T-cell (primary cell): Measurements from ENCODE around the gene SMIM41. TPM values are rescaled to one million over a fixed set of nuclear protein-coding genes. Genes with fewer than 3 reads are reported as not detected.

Experiments
- ATAC-seq, 4 experiments: fragments of 200-7000 bp in 3 of 4; fragments of 150-1000 bp in 1 of 4; cut with Tn5 transposase; replicated peaks in 1 of 4; 1 replicate in 3 of 4; 2 replicates in 1 of 4; pipeline ENCODE4 v1.10.0; 2021; ENCODE audit warnings: moderate library complexity in 3 of 4, mild to moderate bottlenecking in 2 of 4, moderate number of reproducible peaks in 1 of 4
- CTCF ChIA-PET, 2 donors: fragments of 300-600 bp; sonication (Branson Sonifier 250); formaldehyde crosslinking; loops; one replicate each; lab custom pipeline; 2022; ENCODE audit warnings: antibody characterized with exemption in 2 of 2; lab: Charles Lee
- POLR2A ChIA-PET, 2 donors: fragments of 300-600 bp; sonication (Branson Sonifier 250); formaldehyde crosslinking; loops; one replicate each; lab custom pipeline; 2022; ENCODE audit warnings: antibody characterized with exemption in 2 of 2; lab: Charles Lee
- DNase-seq, 35 experiments: peaks; one replicate each; pipeline versions ENCODE4 v3.0.0 to v3.0.0-alpha.2; 2013 to 2023
- H3K27ac ChIP-seq: one replicate; pipeline ENCODE4 v1.5.1; 2013; ENCODE audit warnings: low read length
- H3K27me3 ChIP-seq, 2 experiments: replicated peaks in 1 of 2; 1 replicate in 1 of 2; 2 replicates in 1 of 2; pipeline versions ENCODE4 v1.6.1 to v1.7.0; 2013; ENCODE audit warnings: low read length in 1 of 2, mixed read lengths in 1 of 2; ENCODE audit not compliant: control insufficient read depth in 2 of 2, insufficient read depth in 2 of 2; ENCODE audit errors: extremely low read depth in 1 of 2
- H3K36me3 ChIP-seq, 2 donors: 1 replicate in 1 of 2; 2 replicates in 1 of 2; pipeline versions ENCODE4 v1.6.1 to v1.7.0; 2013; ENCODE audit warnings: low read length in 1 of 2; ENCODE audit not compliant: control insufficient read depth in 2 of 2, insufficient read depth in 1 of 2; ENCODE audit errors: extremely low read depth in 1 of 2
- H3K4me1 ChIP-seq, 2 experiments: 1 replicate in 1 of 2; 2 replicates in 1 of 2; pipeline versions ENCODE4 v1.6.1 to v1.7.0; 2013; ENCODE audit warnings: low read length in 2 of 2, mixed read lengths in 1 of 2; ENCODE audit not compliant: insufficient read depth in 2 of 2, control insufficient read depth in 1 of 2; ENCODE audit errors: extremely low read depth in 1 of 2
- H3K4me3 ChIP-seq, 2 donors: 1 replicate in 1 of 2; 2 replicates in 1 of 2; pipeline versions ENCODE4 v1.5.1 to v1.7.0; 2013; ENCODE audit warnings: mild to moderate bottlenecking in 2 of 2, low read length in 1 of 2, moderate library complexity in 1 of 2; ENCODE audit not compliant: control insufficient read depth in 1 of 2; ENCODE audit errors: extremely low read depth in 1 of 2
- H3K9me3 ChIP-seq: 2 replicates; pipeline ENCODE4 v1.7.0; 2013
- H3K27ac Mint-ChIP-seq, 2 donors: one replicate each; pipeline ENCODE4 v1.8.0; 2020 to 2021; ENCODE audit warnings: mild to moderate bottlenecking in 2 of 2, mixed read lengths in 2 of 2
- H3K27me3 Mint-ChIP-seq, 2 donors: one replicate each; pipeline ENCODE4 v1.8.0; 2021 to 2022; ENCODE audit warnings: mixed read lengths in 2 of 2
- H3K36me3 Mint-ChIP-seq: one replicate; pipeline ENCODE4 v1.8.0; 2021; ENCODE audit warnings: mixed read lengths
- H3K4me1 Mint-ChIP-seq, 3 donors: one replicate each; pipeline ENCODE4 v1.8.0; 2020 to 2022; ENCODE audit warnings: mixed read lengths in 3 of 3, mild to moderate bottlenecking in 1 of 3
- H3K4me3 Mint-ChIP-seq, 3 donors: one replicate each; pipeline ENCODE4 v1.8.0; 2020 to 2022; ENCODE audit warnings: mild to moderate bottlenecking in 3 of 3, mixed read lengths in 3 of 3, moderate library complexity in 3 of 3
- H3K9me3 Mint-ChIP-seq, 3 donors: one replicate each; pipeline ENCODE4 v1.8.0; 2020 to 2022; ENCODE audit warnings: mixed read lengths in 3 of 3
- WGBS: methylation state at CpG from one replicate; pipeline ENCODE4 v1.1.5; 2013; ENCODE audit warnings: missing lambda C conversion rate; ENCODE audit not compliant: insufficient coverage; 5-methylcytosine and 5-hydroxymethylcytosine counted together
- total RNA-seq, 35 experiments: library from RNA in 6 of 35; stranded (reverse) in 6 of 35; fragments of 120-200 nt in 1 of 35; gene quantifications; one replicate each; pipeline versions ENCODE4 v1.2.1 to v1.2.4 and lab custom pipeline; 2013 to 2026

Gene SMIM41
- total RNA-seq, 5 donors from 2014 or later (not counting 1 experiment from before 2014, with no cell fraction given), result 0.41 TPM; not detected in 4

GRCh38 chr12:52141306-52141705, 61.8 kb downstream of the SMIM41 start:
- Histone ChIP-seq H3K36me3 (no peaks in the 10 kb centered on the region), H3K9me3 (no peaks in the 10 kb centered on the region), H3K4me3 (no peak overlapping the region), H3K4me1 (no peaks in the 10 kb centered on the region), H3K27ac (no peak overlapping the region), H3K27me3 (peaks cover 0 to 33% of the 10 kb centered on the region in 2 experiments)
- Mint-ChIP-seq H3K4me1 (no peaks in the 10 kb centered on the region), H3K36me3 (no peaks in the 10 kb centered on the region), H3K27ac (no peak overlapping the region), H3K4me3 (no peak overlapping the region), H3K9me3 (no peaks in the 10 kb centered on the region), H3K27me3 (peaks cover 0 to 24% of the 10 kb centered on the region in 2 donors)
- 83% methylated on average over 2 of the region's 4 CpGs for WGBS
- ATAC-seq, result no peak
- no peak for DNase-seq
- ChIA-PET POLR2A (no interaction called here), CTCF (no interaction called here)

DNA sequence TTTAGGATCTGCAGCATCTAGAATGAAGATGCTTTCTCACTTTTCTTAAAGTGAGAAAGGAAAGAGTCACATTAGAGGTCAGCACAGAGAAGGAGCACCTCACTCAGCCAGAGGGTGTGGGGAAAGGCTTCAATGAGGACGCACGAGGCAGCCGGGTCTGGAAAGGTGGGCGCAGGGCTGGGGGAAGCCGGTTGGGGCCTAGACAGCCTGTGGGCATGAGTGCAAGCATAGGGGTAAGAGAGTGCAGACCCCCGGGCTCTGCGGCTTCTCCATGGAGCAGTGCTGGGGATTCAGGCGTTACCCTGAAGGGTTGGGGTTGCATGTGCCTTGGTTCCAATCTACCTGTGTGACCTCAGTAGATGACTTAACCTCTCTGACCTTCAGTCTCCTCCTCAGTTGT, 62.4 kb downstream of the SMIM41 start:
- Mint-ChIP-seq H3K27me3 (peaks cover 0 to 20% of the 10 kb centered on the region in 2 donors), H3K4me3 (no peak overlapping the region), H3K9me3 (no peaks in the 10 kb centered on the region), H3K4me1 (no peaks in the 10 kb centered on the region), H3K36me3 (no peaks in the 10 kb centered on the region), H3K27ac (no peak overlapping the region)
- Histone ChIP-seq H3K4me1 (no peaks in the 10 kb centered on the region), H3K4me3 (no peak overlapping the region), H3K27ac (no peak overlapping the region), H3K27me3 (peaks cover 0 to 33% of the 10 kb centered on the region in 2 experiments), H3K36me3 (no peaks in the 10 kb centered on the region), H3K9me3 (no peaks in the 10 kb centered on the region)
- ChIA-PET POLR2A (no interaction called here), CTCF (no interaction called here)
- 90% methylated on average over 7 of the region's 8 CpGs for WGBS
- ATAC-seq (no peak), DNase-seq (no peak)

GRCh38 chr12:52142431-52142830, 62.9 kb downstream of the SMIM41 start:
- Histone ChIP-seq H3K4me1 (no peaks in the 10 kb centered on the region), H3K9me3 (no peaks in the 10 kb centered on the region), H3K36me3 (no peaks in the 10 kb centered on the region), H3K27me3 (peaks cover 0 to 30% of the 10 kb centered on the region in 2 experiments), H3K4me3 (no peak overlapping the region), H3K27ac (no peak overlapping the region)
- Mint-ChIP-seq H3K9me3 (no peaks in the 10 kb centered on the region), H3K36me3 (no peaks in the 10 kb centered on the region), H3K4me3 (no peak overlapping the region), H3K4me1 (no peaks in the 10 kb centered on the region), H3K27me3 (peaks cover 0 to 17% of the 10 kb centered on the region in 2 donors), H3K27ac (no peak overlapping the region)
- CTCF ChIA-PET, result no interaction called here
- DNase-seq, result no peak
- POLR2A ChIA-PET, result no interaction called here
- ATAC-seq, result no peak
- 96% methylated on average over 4 of the region's 5 CpGs for WGBS

- DNase-seq, result no peak
Measured at GRCh38 chr12:52144512-52145227, 65.2 kb downstream of the SMIM41 start.

GRCh38 chr12:52145228-52146088, 66.0 kb downstream of the SMIM41 start:
- H3K27me3 Mint-ChIP-seq, result no peaks in the 10 kb centered on the region
- no peak overlapping the region for H3K27ac Mint-ChIP-seq
- 86% methylated on average over 11 of the region's 18 CpGs for WGBS
- H3K36me3 Mint-ChIP-seq, result no peaks in the 10 kb centered on the region
- H3K4me1 Mint-ChIP-seq, result no peaks in the 10 kb centered on the region
- H3K4me1 ChIP-seq, result no peaks in the 10 kb centered on the region
- no peak overlapping the region for H3K27ac ChIP-seq
- peaks cover 0 to 14% of the 10 kb centered on the region in 2 experiments for H3K27me3 ChIP-seq
- POLR2A ChIA-PET, result no interaction called here
- H3K4me3 ChIP-seq, result no peak overlapping the region
- CTCF ChIA-PET, result no interaction called here
- DNase-seq (no peak), ATAC-seq (no peak)
- H3K9me3 Mint-ChIP-seq, result no peaks in the 10 kb centered on the region
- no peak overlapping the region for H3K4me3 Mint-ChIP-seq
- no peaks in the 10 kb centered on the region for H3K36me3 ChIP-seq
- no peaks in the 10 kb centered on the region for H3K9me3 ChIP-seq

More at GRCh38 chr12:52144512-52145227, 65.2 kb downstream of the SMIM41 start:
- Mint-ChIP-seq H3K4me3 (no peak overlapping the region), H3K36me3 (no peaks in the 10 kb centered on the region), H3K27me3 (no peaks in the 10 kb centered on the region), H3K4me1 (no peaks in the 10 kb centered on the region), H3K9me3 (no peaks in the 10 kb centered on the region), H3K27ac (no peak overlapping the region)
- 76% methylated on average over 13 of the region's 16 CpGs for WGBS
- Histone ChIP-seq H3K9me3 (no peaks in the 10 kb centered on the region), H3K27me3 (peaks cover 0 to 14% of the 10 kb centered on the region in 2 experiments), H3K36me3 (no peaks in the 10 kb centered on the region), H3K27ac (no peak overlapping the region), H3K4me3 (no peak overlapping the region), H3K4me1 (no peaks in the 10 kb centered on the region)
- no peak for ATAC-seq
- ChIA-PET CTCF (no interaction called here), POLR2A (interaction anchor here in 1 of 2 donors (0.6 kb wide), 1 partner anchor 293 kb away, joined by 3 read pairs; no protein-coding TSS in a partner anchor)

- WGBS, result 84% methylated on average over 8 of the region's 8 CpGs
- H3K27me3 Mint-ChIP-seq, result peaks cover 0 to 1% of the 10 kb centered on the region in 2 donors
- DNase-seq (no peak), ATAC-seq (no peak)
- H3K4me1 Mint-ChIP-seq, result peaks cover 0 to 1% (median 1%) of the 10 kb centered on the region in 3 donors
- Histone ChIP-seq H3K9me3 (no peaks in the 10 kb centered on the region), H3K27ac (no peak overlapping the region), H3K36me3 (no peaks in the 10 kb centered on the region), H3K4me3 (no peak overlapping the region), H3K27me3 (peaks cover 0 to 14% of the 10 kb centered on the region in 2 experiments), H3K4me1 (no peaks in the 10 kb centered on the region)
- H3K4me3 Mint-ChIP-seq, result no peak overlapping the region
- H3K9me3 Mint-ChIP-seq, result no peaks in the 10 kb centered on the region
- no peak overlapping the region for H3K27ac Mint-ChIP-seq
- ChIA-PET POLR2A (no interaction called here), CTCF (no interaction called here)
- no peaks in the 10 kb centered on the region for H3K36me3 Mint-ChIP-seq
Measured at GRCh38 chr12:52146089-52146821, 66.8 kb downstream of the SMIM41 start.
